Lung (tissue), 12 donors: Measurements from ENCODE around the gene CPAMD8. TPM values are rescaled to one million over a fixed set of nuclear protein-coding genes. Genes with fewer than 3 reads are reported as not detected.
"Not testable (repeated sequence)": the region's sequence is repeated elsewhere in the genome, so short reads cannot be mapped to it uniquely, and the experiment has no call there.

Experiments used
- ATAC-seq: fragments of 200-7000 bp; cut with Tn5 transposase; one replicate; pipeline ENCODE4 v1.9.1; 2020; ENCODE audit warnings: moderate number of reproducible peaks; ENCODE audit not compliant: insufficient read depth, low FRiP score
- DNase-seq, 3 donors: peaks; one replicate each; pipeline ENCODE4 v3.0.0-alpha.2; 2013 to 2017
- H3K27ac ChIP-seq, 2 donors: one replicate each; pipeline ENCODE4 v1.5.1; 2013; ENCODE audit warnings: mild to moderate bottlenecking in 2 of 2, moderate library complexity in 2 of 2, control low read depth in 1 of 2, inconsistent platforms in 1 of 2, low read depth in 1 of 2, low read length in 1 of 2
- H3K27me3 ChIP-seq, 3 donors: one replicate each; pipeline ENCODE4 v1.5.1; 2013; ENCODE audit warnings: low read length in 2 of 3; ENCODE audit not compliant: control insufficient read depth in 3 of 3, insufficient read depth in 3 of 3
- H3K36me3 ChIP-seq, 4 donors: one replicate each; pipeline ENCODE4 v1.5.1; 2013; ENCODE audit warnings: low read length in 4 of 4, mild to moderate bottlenecking in 1 of 4, moderate library complexity in 1 of 4; ENCODE audit not compliant: control insufficient read depth in 4 of 4, insufficient read depth in 4 of 4
- H3K4me1 ChIP-seq, 5 donors: one replicate each; pipeline ENCODE4 v1.5.1; 2013; ENCODE audit warnings: low read length in 5 of 5, mild to moderate bottlenecking in 2 of 5, moderate library complexity in 1 of 5; ENCODE audit not compliant: control insufficient read depth in 5 of 5, insufficient read depth in 5 of 5
- H3K4me3 ChIP-seq: one replicate; pipeline ENCODE4 v1.5.1; 2013; ENCODE audit warnings: mild to moderate bottlenecking, control low read depth, moderate library complexity
- H3K9ac ChIP-seq, 2 donors: one replicate each; pipeline ENCODE4 v1.5.1; 2013; ENCODE audit warnings: low read length in 2 of 2, control low read depth in 1 of 2; ENCODE audit not compliant: insufficient read depth in 1 of 2
- H3K9me3 ChIP-seq, 4 donors: one replicate each; pipeline ENCODE4 v1.5.1; 2013; ENCODE audit warnings: low read length in 3 of 4, mild to moderate bottlenecking in 1 of 4, moderate library complexity in 1 of 4; ENCODE audit not compliant: control insufficient read depth in 4 of 4, insufficient read depth in 3 of 4
- CTCF ChIP-seq: IDR thresholded peaks from 2 replicates; pipeline ENCODE4 v1.5.1; 2012; ENCODE audit warnings: mild to moderate bottlenecking; ENCODE audit errors: control extremely low read depth, extremely low read depth
- WGBS, 2 donors: extraction: QIAGEN DNeasy Blood & Tissue Kit; methylation state at CpG; one replicate each; pipeline ENCODE4 v1.1.7; 2013; 5-methylcytosine and 5-hydroxymethylcytosine counted together
- polyA plus RNA-seq, 2 donors: library from polyadenylated mRNA; stranded (reverse); fragments of 200-250 nt; gene quantifications; one replicate each; pipeline ENCODE4 v1.2.1, GENCODE V29; 2013
- total RNA-seq, 2 donors: library from RNA; depleted of rRNA in 1 of 2; stranded (reverse); fragments of >200 nt in 1 of 2; gene quantifications; one replicate each; pipeline ENCODE4 v1.2.1, GENCODE V29; 2014 to 2021
- donor health status: control.
- donor health status: control.
- donor health status: Bipolar disorder and iron deficiency.
- donor health status: healthy.
- donor health status: DM: yes; HTN: yes; CAD: no.

CPAMD8 gene
- total and polyA plus RNA-seq, 4 donors: 9.6 to 143 (median 31.4) TPM

- no peaks in the 10 kb centered on the region for H3K4me1 ChIP-seq
- no peaks in the 10 kb centered on the region for H3K27me3 ChIP-seq
- no peak overlapping the region for H3K4me3 ChIP-seq
- ATAC-seq (no peak), DNase-seq (no peak)
- no peak for TF ChIP-seq CTCF
- H3K9ac ChIP-seq: no peak overlapping the region
- H3K27ac ChIP-seq: no peak overlapping the region
- peaks cover 0 to 6% (median 3%) of the 10 kb centered on the region in 4 donors for H3K36me3 ChIP-seq
- no peaks in the 10 kb centered on the region for H3K9me3 ChIP-seq
- WGBS, 2 donors: 87 to 92% methylated on average over 9 of the region's 9 CpGs
Measured at GRCh38 chr19:16940626-16941025, 86.0 kb downstream of the CPAMD8 start.

- WGBS, 2 donors: 96 to 100% methylated on average over 7 of the region's 7 CpGs
- not testable (repeated sequence) for H3K4me3 ChIP-seq
Measured at GRCh38 chr19:16940063-16940462, 86.5 kb downstream of the CPAMD8 start.

GRCh38 chr19:16938211-16938610 lies 88.4 kb downstream of the CPAMD8 start:
- Histone ChIP-seq H3K36me3 (peaks cover 0 to 4% (median 3%) of the 10 kb centered on the region in 4 donors), H3K4me1 (no peaks in the 10 kb centered on the region), H3K27me3 (no peaks in the 10 kb centered on the region), H3K9me3 (peaks cover 0 to 5% (median 2%) of the 10 kb centered on the region in 4 donors), H3K27ac (no peak overlapping the region), H3K4me3 (no peak overlapping the region), H3K9ac (no peak overlapping the region)
- 94 to 95% methylated on average over 11 of the region's 11 CpGs for WGBS, 2 donors
- DNase-seq (no peak), ATAC-seq (no peak)
- TF ChIP-seq CTCF: no peak

More at GRCh38 chr19:16940063-16940462, 86.5 kb downstream of the CPAMD8 start:
- not testable (repeated sequence) for ATAC-seq, H3K36me3 ChIP-seq, DNase-seq, H3K4me1 ChIP-seq, H3K27ac ChIP-seq, H3K27me3 ChIP-seq, H3K9ac ChIP-seq, H3K9me3 ChIP-seq

- not testable (repeated sequence) for H3K9ac ChIP-seq, ATAC-seq, H3K4me1 ChIP-seq, H3K27me3 ChIP-seq, H3K36me3 ChIP-seq, H3K27ac ChIP-seq, H3K4me3 ChIP-seq, DNase-seq, H3K9me3 ChIP-seq
- WGBS, 2 donors: 91 to 98% methylated on average over 12 of the region's 12 CpGs
Measured at GRCh38 chr19:16937796-16938195, 88.8 kb downstream of the CPAMD8 start.
